Sigmoid colon (tissue), 4 donors: ENCODE data around the gene PTPN9.

Experiments used
- EP300 ChIP-seq, 4 donors: sonication (generic); formaldehyde crosslinking; IDR thresholded peaks; one replicate each; pipeline ENCODE4 v1.6.1; 2017; ENCODE audit warnings: antibody characterized with exemption in 4 of 4
- POLR2A ChIP-seq, 2 donors: fragments of 450-650 bp; IDR thresholded peaks; one replicate each; pipeline ENCODE4 v1.6.1; 2016; ENCODE audit warnings: antibody characterized with exemption in 2 of 2, mild to moderate bottlenecking in 2 of 2, moderate library complexity in 2 of 2
- POLR2AphosphoS5 ChIP-seq, 4 donors: sonication (generic); formaldehyde crosslinking; IDR thresholded peaks; one replicate each; pipeline ENCODE4 v1.6.1; 2017; ENCODE audit warnings: antibody characterized with exemption in 4 of 4
- TF ChIP-seq, protein P1 (sequence below), 4 experiments: fragments of 450-650 bp in 3 of 4; fragments of 200-600 bp in 1 of 4; IDR thresholded peaks; one replicate each; pipeline ENCODE4 v1.5.1; 2016 to 2019; ENCODE audit warnings: antibody characterized with exemption in 4 of 4, mild to moderate bottlenecking in 3 of 4, moderate library complexity in 2 of 4

DNA sequence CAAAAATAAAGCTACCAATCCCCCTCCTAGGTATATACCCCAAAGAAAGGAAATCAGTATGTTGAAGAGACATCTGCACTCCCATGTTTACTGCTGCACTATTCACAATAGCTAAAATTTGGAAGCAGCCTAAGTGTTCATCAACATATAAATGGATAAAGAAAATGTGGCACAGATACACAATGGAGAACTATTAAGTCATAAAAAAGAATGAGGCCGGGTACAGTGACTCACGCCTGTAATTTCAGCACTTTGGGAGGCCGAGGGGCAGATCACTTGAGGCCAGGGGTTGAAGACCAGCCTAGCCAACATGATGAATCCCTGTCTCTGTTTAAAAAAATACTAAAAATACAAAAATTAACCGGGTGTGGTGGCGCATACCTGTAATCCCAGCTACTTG lies 10.0 kb upstream of the PTPN9 start:
- no peak for TF ChIP-seq POLR2AphosphoS5 (IDR thresholded peaks at IDR 0.05)
- TF ChIP-seq POLR2A (IDR thresholded peaks at IDR 0.05) = no peak
- TF ChIP-seq, protein P1, sequence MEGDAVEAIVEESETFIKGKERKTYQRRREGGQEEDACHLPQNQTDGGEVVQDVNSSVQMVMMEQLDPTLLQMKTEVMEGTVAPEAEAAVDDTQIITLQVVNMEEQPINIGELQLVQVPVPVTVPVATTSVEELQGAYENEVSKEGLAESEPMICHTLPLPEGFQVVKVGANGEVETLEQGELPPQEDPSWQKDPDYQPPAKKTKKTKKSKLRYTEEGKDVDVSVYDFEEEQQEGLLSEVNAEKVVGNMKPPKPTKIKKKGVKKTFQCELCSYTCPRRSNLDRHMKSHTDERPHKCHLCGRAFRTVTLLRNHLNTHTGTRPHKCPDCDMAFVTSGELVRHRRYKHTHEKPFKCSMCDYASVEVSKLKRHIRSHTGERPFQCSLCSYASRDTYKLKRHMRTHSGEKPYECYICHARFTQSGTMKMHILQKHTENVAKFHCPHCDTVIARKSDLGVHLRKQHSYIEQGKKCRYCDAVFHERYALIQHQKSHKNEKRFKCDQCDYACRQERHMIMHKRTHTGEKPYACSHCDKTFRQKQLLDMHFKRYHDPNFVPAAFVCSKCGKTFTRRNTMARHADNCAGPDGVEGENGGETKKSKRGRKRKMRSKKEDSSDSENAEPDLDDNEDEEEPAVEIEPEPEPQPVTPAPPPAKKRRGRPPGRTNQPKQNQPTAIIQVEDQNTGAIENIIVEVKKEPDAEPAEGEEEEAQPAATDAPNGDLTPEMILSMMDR (IDR thresholded peaks at IDR 0.05) = no peak
- TF ChIP-seq EP300 (IDR thresholded peaks at IDR 0.05) = no peak
